NCI-H510A (cell line): ENCODE results near the gene CHIC2.
A peak's percentile ranks its signal among the peaks of the same experiment; 100 is the strongest.

Source experiments
- DNase-seq: peaks from one replicate; lab custom pipeline; 2025; lab: John Stamatoyannopoulos, UW

The CHIC2 gene

GRCh38 chr4:54093324-54094240 lies 29.2 kb upstream of the CHIC2 start:
- no peak for DNase-seq

DNA sequence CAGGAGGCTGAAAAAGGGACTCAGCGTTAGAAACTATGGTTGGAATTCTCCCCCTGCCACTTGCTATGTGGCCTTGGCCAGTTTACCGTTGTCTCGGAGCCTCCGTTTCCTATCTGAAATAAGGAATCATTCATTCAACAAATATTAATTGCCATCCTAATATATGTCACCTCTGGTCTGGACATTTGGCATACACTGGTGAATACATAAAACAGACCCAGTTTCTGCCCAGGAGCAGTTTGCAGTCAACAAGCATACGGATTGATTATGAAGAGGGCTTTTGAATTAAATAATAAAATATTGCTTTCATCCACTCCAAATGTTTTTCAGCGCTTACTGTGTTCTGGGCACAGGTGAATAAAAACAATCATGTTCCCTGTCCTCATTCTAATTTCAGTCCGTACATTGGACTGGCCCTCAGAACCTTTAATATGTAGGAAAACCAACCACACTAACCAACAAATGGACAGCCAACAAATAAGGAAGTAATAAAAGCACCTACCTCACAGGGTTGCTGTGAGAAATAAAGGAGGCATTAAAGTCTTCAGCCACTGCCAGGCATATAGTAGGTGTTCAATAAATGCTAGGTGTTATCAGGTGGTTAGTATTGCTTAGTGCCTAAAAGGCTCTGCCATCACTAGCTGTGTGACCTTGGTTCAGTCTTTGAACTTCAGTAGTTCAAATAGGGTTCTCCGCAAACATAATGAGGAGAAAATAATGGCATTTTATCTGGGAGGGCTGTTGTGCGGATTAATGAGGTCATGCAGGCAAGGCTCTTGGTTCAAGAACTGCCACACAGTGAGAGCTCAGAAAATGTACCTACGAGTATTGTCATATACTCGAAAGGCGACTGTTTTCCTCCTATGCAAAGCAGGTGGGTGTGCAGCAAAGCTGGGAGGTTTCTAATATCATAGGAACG lies 28.3 kb upstream of the CHIC2 start:
- DNase-seq, result no peak

GRCh38 chr4:54091637-54092404 lies 27.4 kb upstream of the CHIC2 start:
- peak; percentile 41 for DNase-seq

DNA sequence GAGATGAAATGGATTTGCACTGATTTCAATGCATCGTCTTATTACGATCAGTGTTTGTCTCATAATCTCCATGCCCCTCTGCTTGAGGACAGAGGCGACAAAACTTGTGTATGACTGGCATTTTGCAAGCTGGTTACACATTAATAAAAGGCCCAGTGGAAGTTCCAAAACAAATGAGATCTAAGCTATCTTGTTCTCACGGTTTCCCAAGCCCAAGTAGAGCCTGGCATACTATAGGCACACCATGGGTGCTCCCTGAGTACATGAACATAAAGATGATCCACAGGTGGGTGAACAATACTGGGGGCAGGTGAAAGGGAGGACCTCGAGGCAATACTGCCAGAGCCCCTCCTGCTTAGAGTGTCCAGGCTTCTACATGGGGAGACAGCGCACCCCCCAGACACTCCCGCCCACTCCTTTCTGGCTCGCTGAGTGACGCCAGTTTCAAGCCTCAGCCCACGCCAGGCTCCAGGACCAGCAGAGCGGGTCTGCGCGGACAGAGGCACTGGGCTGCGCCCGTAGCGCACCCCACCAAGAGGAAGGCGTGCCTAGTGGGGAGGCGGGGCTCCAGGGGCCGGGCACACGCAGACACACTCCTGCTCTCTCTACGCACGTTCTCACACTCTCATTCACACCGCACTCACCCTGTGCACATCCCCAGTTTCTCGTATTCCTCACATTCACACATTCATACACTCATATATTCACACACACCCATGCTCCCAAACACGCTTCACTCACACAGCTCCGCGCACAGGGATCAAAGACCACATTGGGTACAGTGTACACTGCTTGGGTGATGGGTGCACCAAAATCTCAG lies 26.6 kb upstream of the CHIC2 start:
- no peak for DNase-seq

GRCh38 chr4:54090404-54090803 lies 26.0 kb upstream of the CHIC2 start:
- no peak for DNase-seq

DNA sequence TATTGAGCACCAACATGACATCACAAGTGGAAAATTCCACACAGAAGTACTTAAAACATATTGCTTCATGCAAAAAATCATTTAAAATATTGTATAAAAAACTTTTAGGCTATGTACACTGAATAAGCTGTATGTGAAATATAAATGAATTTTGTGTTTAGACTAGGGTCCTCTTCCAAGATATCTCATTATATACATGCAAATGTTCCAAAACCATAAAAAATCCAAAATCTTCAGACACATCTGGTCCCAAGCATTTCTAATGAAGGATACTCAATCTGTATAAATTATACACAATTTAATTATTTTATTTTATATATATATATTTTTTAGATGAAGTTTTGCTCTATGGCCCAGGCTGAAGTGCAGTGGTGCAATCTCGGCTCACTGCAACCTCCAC lies 25.5 kb upstream of the CHIC2 start:
- no peak for DNase-seq

GRCh38 chr4:54085284-54085683 lies 20.9 kb upstream of the CHIC2 start:
- no peak for DNase-seq

DNA sequence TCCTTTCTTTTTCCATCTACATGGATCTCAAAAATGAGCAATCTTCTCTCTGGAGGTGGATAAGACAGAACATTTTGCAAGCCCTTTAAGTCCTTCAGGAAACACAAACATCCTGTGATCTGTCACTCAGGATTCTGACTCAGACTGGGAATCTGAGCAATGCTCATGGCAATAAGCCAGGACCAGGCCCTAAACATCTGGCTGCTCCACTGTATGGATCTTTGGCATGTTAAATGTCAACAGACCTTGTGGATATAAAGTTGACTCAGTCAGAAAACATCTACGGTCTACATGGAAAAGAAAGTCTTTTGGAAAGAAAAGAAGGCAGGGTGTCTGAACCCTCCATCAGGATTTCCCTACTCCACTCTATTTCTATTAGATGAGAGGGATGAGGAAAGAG lies 17.8 kb upstream of the CHIC2 start:
- DNase-seq, result no peak

GRCh38 chr4:54077812-54078211 lies 13.4 kb upstream of the CHIC2 start:
- DNase-seq, result no peak

DNA sequence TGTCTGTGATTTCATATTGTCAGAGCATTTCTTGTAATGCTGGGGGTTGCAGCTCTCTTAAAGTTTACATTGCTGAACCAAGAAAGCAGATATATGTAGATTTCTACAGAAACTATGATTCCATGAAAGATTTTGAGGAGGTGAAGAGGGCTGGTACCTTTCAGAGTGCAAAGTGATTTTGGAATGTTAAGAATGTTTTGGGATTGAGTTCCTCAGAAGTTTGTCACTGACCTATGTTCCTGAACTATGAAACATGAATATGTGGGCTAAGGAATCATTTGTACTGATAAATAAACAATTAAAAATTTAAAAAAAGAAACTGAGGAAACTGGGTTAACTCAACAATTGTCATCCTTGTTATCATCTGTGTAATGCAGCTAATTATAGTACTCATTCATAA lies 12.3 kb upstream of the CHIC2 start:
- DNase-seq, result no peak

- DNase-seq, result no peak
Observed at GRCh38 chr4:54074381-54074780, 10.0 kb upstream of the CHIC2 start.

DNA sequence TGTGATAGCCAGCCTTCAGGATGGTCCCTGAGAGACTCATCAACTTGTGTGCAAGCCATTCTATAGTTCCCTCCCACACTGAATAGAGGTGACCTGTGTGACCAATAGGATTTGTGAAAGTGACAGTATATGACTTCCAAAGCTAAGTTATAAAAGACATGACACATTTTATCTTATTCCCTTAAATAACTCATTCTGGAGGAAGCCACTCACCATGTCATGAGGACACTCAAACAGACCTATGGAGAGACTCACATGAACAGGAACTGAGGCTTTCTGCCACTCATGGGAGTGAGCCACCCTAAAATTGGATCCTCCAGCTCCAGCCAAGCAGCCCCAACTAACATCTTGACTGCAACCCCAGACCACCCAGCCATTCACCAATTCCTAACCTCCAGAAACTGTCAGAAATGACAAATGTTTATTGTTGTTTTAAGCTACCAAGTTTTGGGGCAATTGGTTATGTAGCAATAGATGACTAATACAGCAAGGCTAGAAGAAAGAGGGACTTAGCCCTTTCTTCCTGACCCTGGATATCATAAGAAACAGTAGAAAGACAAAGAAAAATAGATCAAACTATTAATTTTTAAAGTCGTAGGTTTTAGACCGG lies 9.0 kb upstream of the CHIC2 start:
- DNase-seq, result no peak

DNA sequence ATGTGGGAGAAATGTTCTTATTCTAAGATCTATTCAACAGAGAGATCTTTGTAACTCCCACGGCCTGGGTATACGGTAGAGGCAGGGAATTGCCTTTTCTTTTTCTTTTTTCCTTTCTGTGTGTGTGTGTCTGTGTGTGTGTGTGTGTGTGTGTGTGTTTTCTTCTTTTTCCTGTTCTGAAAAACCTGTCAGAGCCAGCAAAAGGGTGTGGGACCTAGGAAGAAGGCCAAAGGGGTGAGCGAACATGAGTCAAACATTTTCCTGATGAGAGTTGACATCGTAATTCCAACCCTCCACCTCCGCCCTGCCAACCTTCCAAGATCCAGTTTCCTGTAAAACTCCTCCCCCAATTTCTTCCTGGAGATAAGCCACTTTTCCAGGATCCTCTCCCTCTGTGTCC lies 2.8 kb upstream of the CHIC2 start:
- no peak for DNase-seq

GRCh38 chr4:54066718-54067129 lies 2.3 kb upstream of the CHIC2 start:
- no peak for DNase-seq

DNA sequence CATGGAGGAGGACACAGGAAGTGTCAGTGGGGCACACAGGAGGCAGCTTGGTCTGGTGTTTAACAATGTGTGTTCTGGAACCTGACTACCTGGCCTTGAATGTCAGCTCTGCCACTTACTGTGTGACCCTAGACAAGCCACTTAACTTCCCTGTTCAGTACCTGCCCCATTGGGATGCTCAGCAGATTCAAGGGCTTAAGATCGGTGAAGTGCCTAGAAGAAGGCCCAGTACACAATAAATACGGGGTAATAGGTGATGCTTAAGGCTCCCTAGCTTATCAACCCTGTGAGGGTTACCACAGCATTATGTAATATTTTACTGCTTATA lies 1.6 kb upstream of the CHIC2 start:
- no peak for DNase-seq

- no peak for DNase-seq
Observed at GRCh38 chr4:54065282-54066087, 1.1 kb upstream of the CHIC2 start.

- DNase-seq, result peak; percentile 6
Observed at GRCh38 chr4:54063737-54064316, 578 bp downstream of the CHIC2 start.

DNA sequence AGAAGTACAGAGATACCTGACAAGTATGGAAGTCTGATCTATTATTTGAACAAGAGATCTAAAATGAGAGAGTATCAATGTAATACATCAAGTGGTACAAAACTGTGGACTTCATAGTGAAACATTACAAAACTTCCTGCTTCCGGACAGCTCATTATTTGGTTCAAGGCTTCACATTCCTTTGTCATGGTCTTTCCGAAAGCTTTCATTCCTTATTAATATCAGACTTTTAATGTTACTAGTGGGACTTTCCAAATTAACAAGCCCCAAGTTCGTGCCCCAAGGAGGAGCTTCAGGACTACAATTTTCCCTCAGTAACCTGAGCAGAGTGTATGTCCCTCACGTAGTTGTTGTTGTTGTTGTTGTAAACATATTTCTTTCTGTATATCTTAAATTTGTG lies 1.2 kb downstream of the CHIC2 start:
- no peak for DNase-seq

GRCh38 chr4:54062392-54062791 lies 2.0 kb downstream of the CHIC2 start:
- no peak for DNase-seq

DNA sequence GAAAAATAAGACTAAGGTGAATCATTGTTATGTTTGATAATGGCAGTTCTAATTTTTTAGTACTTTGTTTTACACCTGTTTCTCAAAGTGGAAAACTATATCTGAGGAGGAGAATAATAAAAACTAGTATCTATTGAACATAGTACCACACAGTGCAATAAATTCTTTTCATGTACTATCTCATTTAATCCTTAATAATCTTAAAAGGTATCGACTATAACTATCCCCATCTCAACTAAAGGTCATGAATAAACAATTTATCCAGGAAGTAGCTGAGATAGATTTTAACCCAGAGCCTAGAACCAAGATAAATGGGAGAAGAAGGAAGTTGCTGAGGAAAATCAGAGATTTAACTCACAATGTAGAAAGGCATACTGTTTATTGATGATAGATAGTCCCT lies 2.5 kb downstream of the CHIC2 start:
- no peak for DNase-seq
